HK-2 (cell line): Measurements from ENCODE around the gene REEP1.
"Not testable (repeated sequence)": the region's sequence is repeated elsewhere in the genome, so short reads cannot be mapped to it uniquely, and the experiment has no call there.

Source experiments
- DNase-seq: peaks from one replicate; pipeline ENCODE4 v3.0.0-alpha.2; 2018; ENCODE audit not compliant: unreplicated experiment

The REEP1 gene

DNA sequence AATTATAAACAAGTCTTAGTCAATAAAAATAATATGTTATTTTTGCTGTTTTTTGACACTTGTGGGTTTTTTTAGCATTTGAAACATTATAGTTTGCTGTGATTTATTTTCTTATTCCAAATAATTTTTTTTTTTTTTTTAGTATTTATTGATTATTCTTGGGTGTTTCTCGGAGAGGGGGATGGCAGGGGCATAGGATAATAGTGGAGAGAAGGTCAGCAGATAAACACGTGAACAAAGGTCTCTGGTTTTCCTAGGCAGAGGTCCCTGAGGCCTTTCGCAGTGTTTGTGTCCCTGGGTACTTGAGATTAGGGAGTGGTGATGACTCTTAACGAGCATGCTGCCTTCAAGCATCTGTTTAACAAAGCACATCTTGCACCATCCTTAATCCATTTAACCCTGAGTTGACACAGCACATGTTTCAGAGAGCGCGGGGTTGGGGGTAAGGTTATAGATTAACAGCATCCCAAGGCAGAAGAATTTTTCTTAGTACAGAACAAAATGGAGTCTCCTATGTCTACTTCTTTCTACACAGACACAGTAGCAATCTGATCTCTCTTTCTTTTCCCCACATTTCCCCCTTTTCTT is 8.5 kb upstream of the REEP1 start:
- DNase-seq = not testable (repeated sequence)

DNA sequence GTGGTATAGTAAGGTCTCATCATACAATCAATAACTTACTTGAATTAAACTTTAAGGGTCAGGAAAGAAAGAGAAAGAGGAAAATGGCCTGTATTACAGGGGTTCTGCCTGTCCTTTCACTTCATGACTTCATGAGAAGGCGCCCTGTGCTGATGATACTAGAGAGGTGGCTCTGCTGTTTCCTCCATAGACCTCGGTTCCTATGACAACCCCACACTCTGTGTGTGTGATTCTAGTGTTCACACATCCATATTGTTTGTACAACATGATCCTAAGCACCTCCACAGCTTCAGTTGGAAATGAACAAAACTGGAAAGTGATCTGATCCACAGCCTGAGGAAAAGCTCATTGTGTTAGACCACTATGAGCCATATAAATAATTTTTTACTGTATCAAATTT is 7.0 kb upstream of the REEP1 start:
- DNase-seq = no peak

DNA sequence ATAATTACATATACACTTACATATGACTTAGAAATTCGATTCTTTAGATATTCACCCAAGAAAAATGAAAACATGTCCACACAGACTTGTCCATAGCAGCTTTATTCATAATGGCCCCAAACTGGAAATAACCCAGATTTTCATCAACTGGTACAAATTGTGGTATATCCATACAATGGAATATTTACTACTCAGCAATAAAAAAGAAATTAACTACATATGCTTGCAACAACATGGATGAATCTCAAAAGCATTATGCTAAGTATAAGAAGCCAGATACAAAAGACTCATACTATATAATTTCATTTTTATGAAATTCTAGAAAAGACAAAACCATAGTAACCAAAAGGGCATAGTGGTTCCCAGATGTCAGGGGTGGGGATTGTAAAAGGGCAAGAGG is 5.1 kb upstream of the REEP1 start:
- DNase-seq = no peak

DNA sequence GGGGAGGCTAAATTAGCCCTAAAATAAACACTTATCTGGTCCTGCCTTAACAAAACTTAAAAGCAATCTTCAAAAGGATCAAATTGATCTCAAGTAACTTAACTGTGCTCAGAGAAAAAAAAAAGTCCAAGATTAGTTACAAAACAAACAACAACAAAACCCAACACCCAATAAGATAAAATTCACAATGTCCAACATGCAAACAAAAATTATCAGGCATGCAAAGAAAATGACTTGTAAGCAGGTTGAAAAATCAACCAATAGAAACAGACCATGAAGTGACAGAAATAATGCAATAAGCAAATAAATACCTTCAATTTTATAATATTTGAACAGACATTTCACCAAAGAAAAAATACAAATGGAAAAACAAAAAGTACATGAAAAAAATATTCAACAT is 4.0 kb upstream of the REEP1 start:
- no peak for DNase-seq

- no peak for DNase-seq
These were observed 1.4 kb upstream of the REEP1 start for GRCh38 chr2:86338778-86339295.

GRCh38 chr2:86336675-86337243 is 667 bp downstream of the REEP1 start:
- peak; percentile 7 for DNase-seq

- DNase-seq = no peak
These were observed 1.4 kb downstream of the REEP1 start for GRCh38 chr2:86335865-86336674.

DNA sequence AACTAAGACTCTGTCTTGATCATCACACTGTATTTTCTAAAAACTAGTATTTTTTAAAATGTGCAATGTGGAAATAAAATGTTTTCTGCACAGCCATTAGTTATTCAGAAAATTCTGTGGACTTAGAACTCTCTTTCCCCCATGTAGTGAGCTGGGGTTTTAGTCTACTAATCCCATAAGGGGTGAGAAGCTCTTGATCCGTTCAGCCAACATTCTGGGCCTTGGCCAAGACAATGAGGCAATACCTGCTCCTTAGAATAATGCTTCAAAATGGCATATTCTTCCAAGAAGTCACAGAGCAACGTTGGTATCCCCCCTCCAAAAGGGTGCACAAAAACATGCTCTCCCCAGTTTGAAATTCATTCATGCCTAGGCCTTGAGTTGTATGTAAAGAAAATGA is 4.0 kb downstream of the REEP1 start:
- no peak for DNase-seq

DNA sequence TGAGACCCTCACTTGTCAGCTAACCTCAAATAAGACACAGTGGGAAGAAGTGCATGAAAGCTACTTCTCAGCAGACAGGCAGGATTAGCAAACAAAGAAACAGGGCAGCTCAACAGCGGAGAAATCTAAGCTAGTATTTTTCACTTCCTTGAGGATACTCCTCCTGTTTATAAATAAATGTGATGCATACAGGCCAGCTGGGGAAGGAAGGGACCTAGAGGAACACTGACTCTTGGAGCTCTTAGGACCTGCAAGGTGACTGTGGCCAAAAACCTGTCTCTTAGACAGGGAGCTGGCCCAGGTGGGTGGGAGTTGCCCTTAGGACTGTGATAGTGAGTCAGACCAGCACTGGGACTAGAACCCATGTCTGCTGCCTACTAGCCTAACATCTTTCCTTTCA is 4.8 kb downstream of the REEP1 start:
- DNase-seq = no peak

DNA sequence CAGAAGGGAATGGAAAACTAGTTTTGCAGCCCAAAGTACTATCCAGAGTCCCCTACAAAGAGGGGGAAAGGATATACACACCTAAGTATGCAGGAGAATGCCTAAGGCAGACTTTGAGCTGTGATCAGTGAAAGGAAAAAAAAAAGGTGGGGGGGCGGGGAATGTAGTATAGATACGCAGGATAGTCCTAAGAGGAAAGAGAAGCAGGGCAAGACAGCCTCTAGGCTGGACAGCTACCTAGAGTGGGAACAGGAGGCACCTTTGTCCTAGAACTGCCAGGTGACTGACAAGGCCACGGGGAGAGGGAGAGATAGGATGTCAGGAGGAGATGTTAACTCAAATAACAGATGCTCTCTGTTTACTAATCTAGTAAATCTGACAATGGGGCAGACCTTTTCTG is 6.0 kb downstream of the REEP1 start:
- no peak for DNase-seq

- DNase-seq = no peak
These were observed 7.4 kb downstream of the REEP1 start for GRCh38 chr2:86330001-86330400.

GRCh38 chr2:86323273-86324021 is 14.0 kb downstream of the REEP1 start:
- DNase-seq = no peak

DNA sequence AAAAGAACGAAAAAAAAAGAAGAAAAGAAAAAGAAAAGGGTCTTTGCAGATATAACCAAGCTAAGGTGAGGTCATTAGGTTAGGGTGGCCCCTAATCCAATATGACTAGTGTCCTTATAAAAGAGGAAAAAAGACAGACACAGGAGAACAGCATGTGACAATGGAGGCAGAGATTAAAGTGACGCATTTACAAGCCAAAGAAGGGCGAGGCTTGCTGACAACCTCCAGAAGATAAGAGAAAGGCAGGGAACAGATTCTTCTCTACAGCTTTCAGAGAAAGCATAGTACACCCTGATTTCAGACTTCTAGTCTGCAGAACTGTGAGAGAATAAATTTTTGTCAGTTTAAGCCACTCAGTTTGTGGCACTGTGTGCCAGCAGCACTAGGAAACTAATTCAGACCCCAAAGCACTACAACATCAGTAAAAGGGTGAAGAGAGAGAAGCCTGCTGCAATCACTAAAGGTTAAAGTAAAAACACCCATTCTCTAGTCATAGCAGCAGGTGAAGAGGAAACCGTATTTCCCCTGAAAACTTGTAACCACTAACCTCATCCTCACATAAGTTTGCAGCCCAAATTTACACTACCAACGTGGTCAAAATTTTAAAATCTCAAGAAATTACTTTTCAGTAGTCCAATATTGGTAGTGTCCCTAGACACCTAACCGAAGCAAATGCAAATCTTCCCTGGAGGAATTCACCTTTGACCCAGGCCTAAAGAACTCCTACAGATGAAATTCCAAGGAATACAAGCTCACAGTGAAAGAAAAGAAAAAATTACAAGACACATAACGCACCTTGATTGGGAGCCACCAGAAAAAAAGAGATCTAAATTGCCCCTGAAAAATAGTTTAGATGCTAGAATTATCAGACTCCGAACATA is 17.5 kb downstream of the REEP1 start:
- no peak for DNase-seq

DNA sequence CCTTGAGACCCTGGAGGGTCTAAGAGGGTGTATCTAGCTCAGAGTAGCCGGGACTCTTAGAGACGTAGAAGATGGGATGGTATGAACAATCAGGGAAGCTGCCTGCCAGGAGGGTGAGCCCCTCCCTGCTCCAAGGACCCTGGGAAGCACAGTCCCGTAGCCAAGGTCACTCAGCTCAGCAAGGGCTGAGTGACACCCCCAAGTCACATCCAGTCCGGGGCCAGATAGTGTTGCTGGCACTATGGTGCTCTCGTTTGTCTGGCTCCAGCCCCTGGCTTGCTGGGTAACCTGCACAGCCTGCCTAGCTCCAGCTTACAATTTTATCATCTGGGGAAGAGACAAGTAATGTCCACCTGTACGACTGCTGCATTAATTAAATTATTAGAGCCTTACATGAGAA is 22.3 kb downstream of the REEP1 start:
- DNase-seq = no peak

DNA sequence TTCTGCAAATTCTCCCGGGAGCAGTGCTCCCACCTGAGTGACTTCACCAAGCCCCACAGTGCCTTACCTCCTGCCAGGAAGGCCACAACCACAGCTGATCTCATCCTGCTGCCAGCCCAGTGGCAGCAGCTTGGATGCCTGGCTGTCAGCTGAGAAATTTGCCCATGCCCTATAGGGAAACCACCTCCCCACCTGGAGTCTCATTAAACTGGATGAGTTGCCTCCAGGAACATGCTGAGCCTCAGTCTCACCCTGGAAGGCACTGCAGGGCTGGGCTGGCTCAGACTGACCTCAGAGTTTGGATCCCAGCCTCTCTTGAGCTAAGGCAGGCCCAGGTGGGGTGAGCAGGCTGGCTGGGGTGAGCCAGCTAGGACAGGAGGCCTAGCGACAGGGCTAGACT is 23.3 kb downstream of the REEP1 start:
- DNase-seq = no peak

GRCh38 chr2:86313341-86313740 is 24.1 kb downstream of the REEP1 start:
- DNase-seq = no peak

DNA sequence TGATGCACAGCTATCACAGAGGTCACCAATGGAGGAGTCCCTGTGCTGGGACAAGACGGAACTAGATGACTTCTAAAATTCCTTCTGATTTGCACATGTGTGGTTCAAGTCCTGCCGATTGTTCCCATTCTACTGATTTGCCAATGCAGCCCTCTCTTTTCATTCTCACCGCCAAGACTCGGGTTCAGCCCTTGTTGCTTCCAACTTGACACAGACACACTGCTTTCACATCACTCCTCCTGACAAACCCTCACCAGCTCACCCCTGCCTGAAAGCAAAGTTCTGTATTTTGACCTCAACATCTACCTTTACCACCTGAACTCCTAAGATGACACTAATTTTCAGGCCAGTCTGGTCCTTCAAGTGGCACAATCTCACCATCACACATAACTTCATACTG is 25.5 kb downstream of the REEP1 start:
- DNase-seq = no peak

GRCh38 chr2:86309966-86310365 is 27.5 kb downstream of the REEP1 start:
- no peak for DNase-seq

GRCh38 chr2:86308984-86309695 is 28.3 kb downstream of the REEP1 start:
- DNase-seq = no peak

DNA sequence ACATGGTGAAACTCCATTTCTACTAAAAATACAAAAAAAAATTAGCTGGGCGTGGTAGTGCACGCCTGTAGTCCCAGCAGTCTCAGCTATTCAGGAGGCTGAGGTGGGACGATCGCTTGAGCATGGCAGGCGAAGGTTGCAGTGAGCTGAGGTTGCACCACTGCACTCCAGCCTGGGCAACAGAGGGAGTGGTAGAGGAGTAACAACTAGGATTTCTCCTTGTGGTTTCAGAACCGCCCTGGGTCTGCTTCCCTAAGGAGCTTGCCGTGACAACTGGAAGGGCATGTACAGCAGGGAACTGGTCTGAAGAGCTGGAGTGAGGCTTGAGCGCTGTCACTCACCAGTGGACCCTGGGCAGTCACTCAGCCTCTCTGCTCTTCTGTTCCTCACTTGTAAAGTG is 29.1 kb downstream of the REEP1 start:
- DNase-seq = no peak

- no peak for DNase-seq
These were observed 30.0 kb downstream of the REEP1 start for GRCh38 chr2:86307431-86307830.
